Thymus (tissue), 11 donors: ENCODE measurements around the gene VKORC1. TPM values are rescaled to one million over a fixed set of nuclear protein-coding genes. Genes with fewer than 3 reads are reported as not detected.

Source experiments
- DNase-seq, 9 donors: peaks; one replicate each; pipeline ENCODE4 v3.0.0-alpha.2; 2013; ENCODE audit warnings: low spot score in 9 of 9, low read depth in 6 of 9, missing footprints in 1 of 9
- H3K27ac ChIP-seq, 2 donors: one replicate each; pipeline ENCODE4 v1.5.1; 2013; ENCODE audit warnings: control low read depth in 1 of 2, low read depth in 1 of 2, low read length in 1 of 2, mild to moderate bottlenecking in 1 of 2, moderate library complexity in 1 of 2
- H3K27me3 ChIP-seq, 2 donors: one replicate each; pipeline ENCODE4 v1.5.1; 2013; ENCODE audit warnings: low read length in 1 of 2; ENCODE audit not compliant: control insufficient read depth in 2 of 2, insufficient read depth in 1 of 2
- H3K36me3 ChIP-seq, 2 donors: one replicate each; pipeline ENCODE4 v1.5.1; 2013; ENCODE audit warnings: low read length in 1 of 2, mild to moderate bottlenecking in 1 of 2, moderate library complexity in 1 of 2; ENCODE audit not compliant: control insufficient read depth in 2 of 2, insufficient read depth in 2 of 2
- H3K4me1 ChIP-seq, 2 donors: one replicate each; pipeline ENCODE4 v1.5.1; 2013; ENCODE audit warnings: low read length in 2 of 2; ENCODE audit not compliant: control insufficient read depth in 2 of 2, insufficient read depth in 2 of 2
- H3K4me3 ChIP-seq, 2 donors: one replicate each; pipeline ENCODE4 v1.5.1; 2013; ENCODE audit warnings: low read length in 2 of 2, control low read depth in 1 of 2, mild to moderate bottlenecking in 1 of 2
- H3K9me3 ChIP-seq, 2 donors: one replicate each; pipeline ENCODE4 v1.5.1; 2013; ENCODE audit warnings: low read length in 1 of 2, mild to moderate bottlenecking in 1 of 2; ENCODE audit not compliant: control insufficient read depth in 2 of 2, insufficient read depth in 1 of 2
- WGBS: extraction: QIAGEN DNeasy Blood & Tissue Kit; methylation state at CpG from one replicate; pipeline ENCODE4 v1.1.7; 2013; 5-methylcytosine and 5-hydroxymethylcytosine counted together
- polyA plus RNA-seq: library from polyadenylated mRNA; stranded (reverse); fragments of 200-250 nt; gene quantifications from one replicate; pipeline ENCODE4 v1.2.3, GENCODE V29; 2013
- total RNA-seq: library from RNA; stranded (reverse); fragments of 120-200 nt; gene quantifications from one replicate; pipeline ENCODE4 v1.2.4, GENCODE V29; 2013
- donor health status: healthy.

Gene VKORC1
- total and polyA plus RNA-seq, 2 donors: 36.0 to 48.7 TPM

DNA sequence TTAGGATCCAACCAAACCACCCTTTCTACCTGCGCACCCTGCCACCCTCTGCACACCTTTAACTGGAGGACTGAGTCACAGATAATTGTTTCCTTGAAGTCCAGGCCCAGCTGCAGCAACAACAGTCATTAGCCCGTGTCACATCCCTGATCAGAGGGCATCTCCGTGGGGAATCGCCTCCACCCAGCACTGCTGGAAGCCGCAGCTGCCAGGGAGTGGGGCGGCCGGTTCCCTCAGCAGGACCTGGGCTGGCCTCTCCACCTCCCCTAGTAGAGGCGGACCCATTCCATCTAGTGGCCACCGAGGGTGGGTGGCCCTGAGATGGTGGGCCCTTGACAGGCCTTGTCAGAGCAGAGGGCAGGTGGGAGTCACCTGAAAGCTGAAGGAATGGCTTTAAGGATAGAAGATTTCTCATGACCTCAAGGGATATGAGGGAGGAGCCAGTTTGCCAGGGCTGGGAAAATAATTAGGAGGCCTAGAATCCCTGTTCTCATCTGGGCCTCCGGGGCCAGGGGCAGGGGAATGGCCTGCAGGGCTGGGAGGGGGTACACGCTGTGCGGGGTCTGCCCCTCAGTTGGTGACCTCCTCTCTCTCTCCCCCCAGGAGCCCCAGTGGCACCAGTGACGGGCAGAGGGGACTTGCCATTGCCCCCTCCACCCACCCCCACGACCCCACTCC, 12.1 kb downstream of the VKORC1 start:
- Histone ChIP-seq H3K27me3 (no peaks in the 10 kb centered on the region), H3K9me3 (no peaks in the 10 kb centered on the region), H3K36me3 (peaks cover 72 to 84% of the 10 kb centered on the region in 2 donors), H3K4me1 (no peaks in the 10 kb centered on the region), H3K27ac (no peak overlapping the region), H3K4me3 (no peak overlapping the region)
- no peak for DNase-seq
- 95% methylated on average over 14 of the region's 14 CpGs for WGBS

DNA sequence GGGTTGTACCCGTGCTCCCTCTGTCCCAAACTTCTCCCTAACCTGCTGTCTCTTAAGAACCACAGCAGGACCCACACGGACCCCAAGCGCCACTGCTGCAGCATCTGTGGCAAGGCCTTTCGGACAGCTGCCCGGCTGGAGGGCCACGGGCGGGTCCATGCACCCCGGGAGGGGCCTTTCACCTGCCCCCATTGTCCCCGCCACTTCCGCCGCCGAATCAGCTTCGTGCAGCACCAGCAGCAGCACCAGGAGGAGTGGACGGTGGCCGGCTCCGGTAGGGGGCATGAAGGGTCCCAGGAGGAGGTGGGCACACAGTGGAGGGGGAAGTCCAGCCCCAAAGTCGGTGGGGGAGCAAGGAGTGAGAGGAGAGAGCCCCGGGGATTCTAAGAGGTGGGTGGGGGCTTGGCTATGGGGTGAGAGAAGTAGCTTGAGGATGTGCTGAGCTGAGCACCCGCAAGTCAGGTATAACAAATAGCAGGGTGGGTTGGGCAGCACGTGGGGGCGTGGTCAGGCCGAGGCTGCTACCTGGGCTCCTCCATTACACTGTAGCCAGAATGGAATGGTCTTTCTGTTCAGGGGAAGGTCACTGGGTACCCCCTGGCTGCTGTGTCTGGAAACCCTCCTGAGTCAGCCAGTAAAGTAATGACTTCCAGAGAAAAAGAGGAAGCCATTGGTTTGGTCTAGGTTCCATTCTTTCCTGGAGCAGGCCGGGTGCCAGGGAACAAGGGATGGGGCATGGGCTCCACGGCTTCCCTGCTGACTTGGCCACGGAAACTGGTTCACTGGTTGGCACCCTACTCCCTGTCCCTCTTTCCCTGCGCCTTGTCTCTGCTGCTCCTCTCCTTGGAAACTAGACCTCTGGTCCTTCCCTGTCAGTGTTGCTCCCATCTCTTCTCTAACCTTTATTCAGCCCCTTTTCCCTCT, 12.9 kb downstream of the VKORC1 start:
- no peak overlapping the region for H3K27ac ChIP-seq
- H3K4me3 ChIP-seq: no peak overlapping the region
- H3K27me3 ChIP-seq: no peaks in the 10 kb centered on the region
- no peak for DNase-seq
- no peaks in the 10 kb centered on the region for H3K4me1 ChIP-seq
- WGBS: 95% methylated on average over 26 of the region's 26 CpGs
- no peaks in the 10 kb centered on the region for H3K9me3 ChIP-seq
- H3K36me3 ChIP-seq: peaks cover 74 to 85% of the 10 kb centered on the region in 2 donors

DNA sequence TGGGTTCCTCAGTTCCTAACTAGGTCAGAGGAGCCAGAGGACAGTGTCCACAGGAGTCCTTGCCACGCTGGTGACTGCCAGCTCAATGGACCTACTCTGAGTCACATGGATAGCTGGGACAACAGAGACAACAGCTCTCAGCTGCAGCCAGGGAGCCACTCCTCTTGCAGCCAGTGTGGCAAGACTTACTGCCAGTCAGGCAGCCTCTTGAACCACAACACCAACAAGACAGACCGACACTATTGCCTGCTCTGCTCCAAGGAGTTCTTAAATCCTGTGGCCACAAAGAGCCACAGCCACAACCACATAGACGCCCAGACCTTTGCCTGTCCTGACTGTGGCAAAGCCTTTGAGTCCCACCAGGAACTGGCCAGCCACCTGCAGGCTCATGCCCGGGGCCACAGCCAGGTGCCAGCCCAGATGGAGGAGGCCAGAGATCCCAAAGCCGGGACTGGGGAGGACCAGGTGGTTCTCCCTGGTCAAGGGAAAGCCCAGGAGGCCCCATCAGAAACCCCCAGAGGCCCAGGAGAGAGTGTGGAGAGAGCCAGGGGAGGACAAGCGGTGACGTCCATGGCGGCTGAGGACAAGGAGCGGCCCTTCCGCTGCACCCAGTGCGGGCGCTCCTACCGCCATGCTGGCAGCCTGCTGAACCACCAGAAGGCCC, 13.7 kb downstream of the VKORC1 start:
- no peak for DNase-seq
- Histone ChIP-seq H3K27me3 (no peaks in the 10 kb centered on the region), H3K9me3 (no peaks in the 10 kb centered on the region), H3K4me1 (no peaks in the 10 kb centered on the region), H3K4me3 (no peak overlapping the region), H3K27ac (no peak overlapping the region), H3K36me3 (peaks cover 71 to 87% of the 10 kb centered on the region in 2 donors)
- WGBS: 96% methylated on average over 13 of the region's 13 CpGs

DNA sequence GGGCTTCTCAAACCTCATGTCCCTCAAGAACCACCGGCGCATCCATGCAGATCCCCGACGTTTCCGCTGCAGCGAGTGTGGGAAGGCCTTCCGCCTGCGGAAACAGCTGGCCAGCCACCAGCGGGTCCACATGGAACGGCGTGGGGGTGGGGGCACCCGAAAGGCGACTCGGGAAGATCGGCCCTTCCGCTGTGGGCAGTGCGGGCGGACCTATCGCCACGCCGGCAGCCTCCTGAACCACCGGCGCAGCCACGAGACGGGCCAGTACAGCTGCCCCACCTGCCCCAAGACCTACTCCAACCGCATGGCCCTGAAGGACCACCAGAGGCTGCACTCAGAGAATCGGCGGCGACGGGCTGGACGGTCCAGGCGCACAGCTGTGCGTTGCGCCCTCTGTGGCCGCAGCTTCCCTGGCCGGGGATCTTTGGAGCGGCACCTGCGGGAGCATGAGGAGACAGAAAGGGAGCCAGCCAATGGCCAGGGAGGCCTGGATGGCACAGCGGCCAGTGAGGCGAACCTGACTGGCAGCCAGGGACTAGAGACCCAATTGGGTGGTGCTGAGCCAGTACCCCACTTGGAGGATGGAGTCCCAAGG, 14.5 kb downstream of the VKORC1 start:
- DNase-seq: no peak
- peaks cover 65 to 84% of the 10 kb centered on the region in 2 donors for H3K36me3 ChIP-seq
- WGBS: 98% methylated on average over 40 of the region's 40 CpGs
- peaks cover under 1 to 5% of the 10 kb centered on the region in 2 donors for H3K4me1 ChIP-seq
- no peaks in the 10 kb centered on the region for H3K27me3 ChIP-seq
- no peaks in the 10 kb centered on the region for H3K9me3 ChIP-seq
- no peak overlapping the region for H3K4me3 ChIP-seq
- no peak overlapping the region for H3K27ac ChIP-seq

DNA sequence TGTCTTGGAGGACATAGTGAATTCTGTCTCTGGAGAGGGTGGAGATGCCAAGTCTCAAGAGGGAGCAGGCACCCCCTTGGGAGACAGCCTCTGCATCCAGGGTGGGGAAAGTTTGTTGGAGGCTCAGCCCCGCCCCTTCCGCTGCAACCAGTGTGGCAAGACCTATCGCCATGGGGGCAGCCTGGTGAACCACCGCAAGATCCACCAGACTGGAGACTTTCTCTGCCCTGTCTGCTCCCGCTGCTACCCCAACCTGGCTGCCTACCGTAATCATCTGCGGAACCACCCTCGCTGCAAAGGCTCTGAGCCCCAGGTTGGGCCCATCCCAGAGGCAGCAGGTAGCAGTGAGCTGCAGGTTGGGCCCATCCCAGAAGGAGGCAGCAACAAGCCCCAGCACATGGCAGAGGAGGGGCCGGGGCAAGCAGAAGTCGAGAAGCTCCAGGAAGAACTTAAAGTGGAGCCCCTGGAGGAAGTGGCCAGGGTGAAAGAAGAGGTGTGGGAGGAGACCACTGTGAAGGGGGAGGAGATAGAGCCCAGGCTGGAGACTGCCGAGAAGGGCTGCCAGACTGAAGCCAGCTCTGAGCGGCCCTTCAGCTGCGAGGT, 15.2 kb downstream of the VKORC1 start:
- no peaks in the 10 kb centered on the region for H3K27me3 ChIP-seq
- H3K4me1 ChIP-seq: peaks cover 4 to 5% of the 10 kb centered on the region in 2 donors
- no peak for DNase-seq
- no peak overlapping the region for H3K4me3 ChIP-seq
- peaks cover 65 to 77% of the 10 kb centered on the region in 2 donors for H3K36me3 ChIP-seq
- H3K9me3 ChIP-seq: no peaks in the 10 kb centered on the region
- no peak overlapping the region for H3K27ac ChIP-seq
- 90% methylated on average over 13 of the region's 13 CpGs for WGBS

DNA sequence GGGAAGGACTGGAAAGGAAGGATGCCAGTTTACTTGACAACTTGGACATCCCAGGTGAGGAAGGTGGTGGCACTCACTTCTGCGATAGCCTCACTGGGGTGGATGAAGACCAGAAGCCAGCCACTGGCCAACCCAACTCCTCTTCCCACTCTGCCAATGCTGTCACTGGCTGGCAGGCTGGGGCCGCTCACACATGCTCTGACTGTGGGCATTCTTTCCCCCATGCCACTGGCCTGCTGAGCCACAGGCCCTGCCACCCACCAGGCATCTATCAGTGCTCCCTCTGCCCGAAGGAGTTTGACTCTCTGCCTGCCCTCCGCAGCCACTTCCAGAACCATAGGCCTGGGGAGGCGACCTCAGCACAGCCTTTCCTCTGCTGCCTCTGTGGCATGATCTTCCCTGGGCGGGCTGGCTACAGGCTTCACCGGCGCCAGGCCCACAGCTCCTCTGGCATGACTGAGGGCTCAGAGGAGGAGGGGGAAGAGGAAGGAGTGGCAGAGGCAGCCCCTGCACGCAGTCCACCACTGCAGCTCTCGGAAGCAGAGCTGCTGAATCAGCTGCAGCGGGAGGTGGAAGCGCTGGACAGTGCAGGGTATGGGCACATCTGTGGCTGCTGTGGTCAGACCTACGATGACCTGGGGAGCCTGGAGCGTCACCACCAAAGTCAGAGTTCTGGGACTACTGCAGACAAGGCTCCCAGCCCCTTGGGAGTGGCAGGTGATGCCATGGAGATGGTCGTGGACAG, 15.8 kb downstream of the VKORC1 start:
- WGBS: 98% methylated on average over 15 of the region's 15 CpGs
- no peak overlapping the region for H3K4me3 ChIP-seq
- no peak overlapping the region for H3K27ac ChIP-seq
- H3K4me1 ChIP-seq: peaks cover 4 to 5% of the 10 kb centered on the region in 2 donors
- H3K27me3 ChIP-seq: no peaks in the 10 kb centered on the region
- DNase-seq: no peak
- H3K36me3 ChIP-seq: peaks cover 65 to 70% of the 10 kb centered on the region in 2 donors
- no peaks in the 10 kb centered on the region for H3K9me3 ChIP-seq

DNA sequence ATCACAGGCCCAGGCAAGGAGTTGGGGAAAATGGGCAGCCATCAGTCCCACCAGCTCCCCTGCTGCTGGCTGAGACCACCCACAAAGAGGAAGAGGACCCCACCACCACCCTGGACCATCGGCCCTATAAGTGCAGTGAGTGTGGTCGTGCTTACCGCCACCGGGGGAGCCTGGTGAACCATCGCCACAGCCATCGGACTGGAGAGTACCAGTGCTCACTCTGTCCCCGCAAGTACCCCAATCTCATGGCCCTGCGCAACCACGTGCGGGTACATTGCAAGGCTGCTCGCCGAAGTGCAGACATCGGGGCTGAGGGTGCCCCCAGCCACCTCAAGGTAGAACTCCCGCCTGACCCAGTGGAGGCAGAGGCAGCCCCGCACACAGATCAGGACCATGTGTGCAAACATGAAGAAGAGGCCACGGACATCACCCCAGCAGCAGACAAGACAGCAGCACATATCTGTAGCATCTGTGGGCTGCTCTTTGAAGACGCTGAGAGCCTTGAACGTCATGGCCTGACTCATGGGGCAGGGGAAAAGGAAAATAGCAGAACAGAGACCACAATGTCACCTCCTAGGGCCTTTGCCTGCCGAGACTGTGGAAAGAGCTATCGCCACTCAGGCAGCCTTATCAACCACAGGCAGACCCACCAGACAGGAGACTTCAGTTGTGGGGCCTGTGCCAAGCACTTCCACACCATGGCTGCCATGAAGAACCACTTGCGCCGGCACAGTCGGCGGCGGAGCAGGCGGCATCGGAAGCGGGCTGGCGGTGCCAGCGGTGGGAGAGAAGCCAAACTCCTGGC, 16.8 kb downstream of the VKORC1 start:
- Histone ChIP-seq H3K4me3 (no peak overlapping the region), H3K36me3 (peaks cover 63 to 65% of the 10 kb centered on the region in 2 donors), H3K4me1 (peaks cover 4 to 5% of the 10 kb centered on the region in 2 donors), H3K27ac (no peak overlapping the region), H3K27me3 (no peaks in the 10 kb centered on the region), H3K9me3 (no peaks in the 10 kb centered on the region)
- DNase-seq: no peak
- 98% methylated on average over 30 of the region's 30 CpGs for WGBS
